Body of pancreas (tissue), 4 donors: ENCODE data around the gene GOLGA8T. TPM values are rescaled to one million over a fixed set of nuclear protein-coding genes. Genes with fewer than 3 reads are reported as not detected.
"Not testable (repeated sequence)": the region's sequence is repeated elsewhere in the genome, so short reads cannot be mapped to it uniquely, and the experiment has no call there.

Source experiments
- ATAC-seq: fragments of 150-250 bp; one replicate; pipeline ENCODE4 v1.9.1; 2016
- DNase-seq, 4 donors: peaks; one replicate each; pipeline ENCODE4 v3.0.0-alpha.2; 2019
- H3K27ac ChIP-seq, 4 donors: fragments of 200-600 bp; sonication (generic); 1 replicate in 3 of 4; 2 replicates in 1 of 4; pipeline versions ENCODE4 v1.5.1 to v1.6.1; 2016 to 2019; ENCODE audit warnings: mild to moderate bottlenecking in 1 of 4, mixed read lengths in 1 of 4, moderate library complexity in 1 of 4
- H3K27me3 ChIP-seq, 2 donors: fragments of 200-600 bp; sonication (generic); one replicate each; pipeline ENCODE4 v1.6.0; 2016; ENCODE audit warnings: mild to moderate bottlenecking in 1 of 2
- H3K36me3 ChIP-seq, 2 donors: fragments of 200-600 bp; sonication (generic); replicated peaks in 1 of 2; 2 replicates each; pipeline ENCODE4 v1.5.1; 2016; ENCODE audit warnings: low read depth in 2 of 2; ENCODE audit not compliant: insufficient read depth in 1 of 2
- H3K4me1 ChIP-seq: fragments of 200-600 bp; sonication (generic); one replicate; pipeline ENCODE4 v1.6.0; 2016
- H3K4me3 ChIP-seq, 2 donors: fragments of 200-600 bp; sonication (generic); 1 replicate in 1 of 2; 2 replicates in 1 of 2; pipeline ENCODE4 v1.5.1; 2016 to 2019
- H3K9me3 ChIP-seq, 3 donors: fragments of 200-600 bp; sonication (generic); 1 replicate in 2 of 3; 2 replicates in 1 of 3; pipeline ENCODE4 v1.5.1; 2016
- CTCF ChIP-seq, 7 experiments: fragments of 450-650 bp in 4 of 7; fragments of 200-600 bp in 3 of 7; sonication (generic) in 3 of 7; IDR thresholded peaks; one replicate each; pipeline ENCODE4 v1.5.1; 2016 to 2019; ENCODE audit warnings: antibody characterized with exemption in 7 of 7
- WGBS, 2 donors: methylation state at CpG; one replicate each; pipeline ENCODE4 v1.1.5; 2017; 5-methylcytosine and 5-hydroxymethylcytosine counted together
- intact Hi-C: fragments of 100-400 bp; cut with DNase I; formaldehyde crosslinking; loops from one replicate; pipeline ENCODE4 v1.15.1; 2023
- total RNA-seq, 2 donors: library from RNA; depleted of rRNA; stranded (reverse); fragments of >200 nt; gene quantifications; one replicate each; pipeline ENCODE4 v1.1.0, GENCODE V29; 2016

The GOLGA8T gene
- under 1 TPM in 1 of 2 donors, not detected in 1; 0.26 TPM for total RNA-seq

GRCh38 chr15:30134751-30135150 lies at the start of gene GOLGA8T:
Gene GOLGA8T (plus strand): TSS chr15:30135051. CDS start chr15:30135149, 98 bp downstream.
- H3K9me3 ChIP-seq, H3K36me3 ChIP-seq, H3K4me3 ChIP-seq, H3K27ac ChIP-seq, ATAC-seq, DNase-seq, intact Hi-C loops, H3K4me1 ChIP-seq, H3K27me3 ChIP-seq: not testable (repeated sequence)
- WGBS, 2 donors = no CpG with 5 or more reads among the region's 7 CpGs

- DNase-seq, H3K4me3 ChIP-seq, H3K4me1 ChIP-seq, H3K9me3 ChIP-seq, H3K36me3 ChIP-seq, H3K27ac ChIP-seq, H3K27me3 ChIP-seq, intact Hi-C loops: not testable (repeated sequence)
- WGBS, 2 donors = no CpG with 5 or more reads among the region's 8 CpGs
- ATAC-seq = peak; percentile 59
These were observed 37.0 kb upstream of the GOLGA8T start for GRCh38 chr15:30097827-30098226.

GRCh38 chr15:30102890-30103289 lies 32.0 kb upstream of the GOLGA8T start:
- not testable (repeated sequence) for DNase-seq

GRCh38 chr15:30103941-30104507 lies 30.8 kb upstream of the GOLGA8T start:
- H3K4me3 ChIP-seq, H3K36me3 ChIP-seq, H3K9me3 ChIP-seq, DNase-seq, H3K4me1 ChIP-seq, intact Hi-C loops, H3K27ac ChIP-seq, H3K27me3 ChIP-seq: not testable (repeated sequence)
- WGBS, 2 donors = no CpG with 5 or more reads among the region's 42 CpGs
- peak; percentile 62 for ATAC-seq

More at GRCh38 chr15:30102890-30103289, 32.0 kb upstream of the GOLGA8T start:
- H3K4me3 ChIP-seq, ATAC-seq, H3K27me3 ChIP-seq, H3K9me3 ChIP-seq, H3K36me3 ChIP-seq, intact Hi-C loops, H3K27ac ChIP-seq, H3K4me1 ChIP-seq: not testable (repeated sequence)
- no CpG with 5 or more reads among the region's 12 CpGs for WGBS, 2 donors

- not testable (repeated sequence) for ATAC-seq, H3K36me3 ChIP-seq
- no CpG with 5 or more reads among the region's 4 CpGs for WGBS, 2 donors
These were observed 24.3 kb upstream of the GOLGA8T start for GRCh38 chr15:30110591-30110990.

GRCh38 chr15:30130066-30130465 lies 4.8 kb upstream of the GOLGA8T start:
- H3K36me3 ChIP-seq, ATAC-seq, H3K4me1 ChIP-seq, intact Hi-C loops, H3K27ac ChIP-seq, H3K9me3 ChIP-seq, DNase-seq, H3K27me3 ChIP-seq, H3K4me3 ChIP-seq: not testable (repeated sequence)
- TF ChIP-seq CTCF (IDR thresholded peaks at IDR 0.05) = peak in 2 of 7 experiments; percentile 24 to 25
- 0% methylated on average over 1 of the region's 2 CpGs; no CpG with 5 or more reads in 1 of the 2 donors for WGBS, 2 donors

More at GRCh38 chr15:30110591-30110990, 24.3 kb upstream of the GOLGA8T start:
- DNase-seq, H3K9me3 ChIP-seq, H3K27ac ChIP-seq, intact Hi-C loops, H3K27me3 ChIP-seq, H3K4me3 ChIP-seq, H3K4me1 ChIP-seq: not testable (repeated sequence)

GRCh38 chr15:30143246-30143645 lies 8.4 kb downstream of the GOLGA8T start:
- H3K27ac ChIP-seq, H3K27me3 ChIP-seq, H3K9me3 ChIP-seq, H3K4me3 ChIP-seq, ATAC-seq, intact Hi-C loops, H3K36me3 ChIP-seq, H3K4me1 ChIP-seq: not testable (repeated sequence)
- peak in 2 of 4 donors; percentile 31 to 53 for DNase-seq
- peak in 2 of 7 experiments; percentile 10 to 15 for TF ChIP-seq CTCF (IDR thresholded peaks at IDR 0.05)
- no CpG with 5 or more reads among the region's 5 CpGs for WGBS, 2 donors

- H3K27me3 ChIP-seq, H3K4me1 ChIP-seq, DNase-seq, H3K36me3 ChIP-seq, H3K9me3 ChIP-seq, intact Hi-C loops, H3K27ac ChIP-seq, H3K4me3 ChIP-seq: not testable (repeated sequence)
- WGBS, 2 donors = no CpG with 5 or more reads among the region's 8 CpGs
- ATAC-seq = peak; percentile 66
These were observed 15.0 kb downstream of the GOLGA8T start for GRCh38 chr15:30149891-30150290.

GRCh38 chr15:30162479-30163357 lies 27.9 kb downstream of the GOLGA8T start:
- whole genome bisulfite sequencing, 2 donors = 45 to 50% methylated on average over 4 of the region's 4 CpGs
- H3K27me3 ChIP-seq, H3K4me1 ChIP-seq, DNase-seq, H3K27ac ChIP-seq, H3K4me3 ChIP-seq, H3K9me3 ChIP-seq, ATAC-seq, H3K36me3 ChIP-seq, intact Hi-C loops: not testable (repeated sequence)

GRCh38 chr15:30163759-30164158 lies 28.9 kb downstream of the GOLGA8T start:
- H3K4me3 ChIP-seq, DNase-seq, H3K36me3 ChIP-seq, H3K27me3 ChIP-seq, ATAC-seq, intact Hi-C loops, H3K4me1 ChIP-seq, H3K9me3 ChIP-seq, H3K27ac ChIP-seq: not testable (repeated sequence)
- WGBS, 2 donors = 56 to 80% methylated on average over 1 of the region's 2 CpGs
